Activated T-cell treated with anti-CD3 and anti-CD28 coated beads for 48 hours (primary cell): Measurements from ENCODE around the gene COL23A1.
"Not testable (repeated sequence)": the region's sequence is repeated elsewhere in the genome, so short reads cannot be mapped to it uniquely, and the experiment has no call there.

Source experiments
- DNase-seq: peaks from one replicate; pipeline ENCODE4 v3.0.0-alpha.2; 2020; ENCODE audit warnings: low read depth

COL23A1 gene

GRCh38 chr5:178259623-178260536 is 330.3 kb downstream of the COL23A1 start:
- DNase-seq: no peak

- no peak for DNase-seq
These were observed 332.5 kb downstream of the COL23A1 start for GRCh38 chr5:178257650-178258049.

GRCh38 chr5:178256746-178257145 is 333.4 kb downstream of the COL23A1 start:
- no peak for DNase-seq

- not testable (repeated sequence) for DNase-seq
These were observed 336.6 kb downstream of the COL23A1 start for GRCh38 chr5:178253632-178254031.

GRCh38 chr5:178252258-178252657 is 337.9 kb downstream of the COL23A1 start:
- DNase-seq: no peak

GRCh38 chr5:178250263-178250662 is 339.9 kb downstream of the COL23A1 start:
- DNase-seq: no peak

GRCh38 chr5:178249191-178249989 is 340.8 kb downstream of the COL23A1 start:
- no peak for DNase-seq

- DNase-seq: no peak
These were observed 341.4 kb downstream of the COL23A1 start for GRCh38 chr5:178248750-178249149.

- no peak for DNase-seq
These were observed 342.4 kb downstream of the COL23A1 start for GRCh38 chr5:178247481-178248456.

- no peak for DNase-seq
These were observed 343.4 kb downstream of the COL23A1 start for GRCh38 chr5:178246624-178247279.

- DNase-seq: no peak
These were observed 344.8 kb downstream of the COL23A1 start for GRCh38 chr5:178245389-178245788.

- DNase-seq: no peak
These were observed 345.6 kb downstream of the COL23A1 start for GRCh38 chr5:178244576-178244975.

GRCh38 chr5:178242416-178242815 is 347.8 kb downstream of the COL23A1 start:
- no peak for DNase-seq

GRCh38 chr5:178241688-178242231 is 348.4 kb downstream of the COL23A1 start:
- DNase-seq: no peak

- no peak for DNase-seq
These were observed 348.9 kb downstream of the COL23A1 start for GRCh38 chr5:178241231-178241663.

GRCh38 chr5:178240766-178241165 is 349.4 kb downstream of the COL23A1 start:
- no peak for DNase-seq

- no peak for DNase-seq
These were observed 349.9 kb downstream of the COL23A1 start for GRCh38 chr5:178240341-178240741.

GRCh38 chr5:178239626-178240301 is 350.4 kb downstream of the COL23A1 start:
- DNase-seq: not testable (repeated sequence)

- no peak for DNase-seq
These were observed 351.2 kb downstream of the COL23A1 start for GRCh38 chr5:178238711-178239592.
